Endothelial cell of umbilical vein (primary cell): Measurements from ENCODE around the gene EML1. TPM values are rescaled to one million over a fixed set of nuclear protein-coding genes. Genes with fewer than 3 reads are reported as not detected.

ENCODE experiments used
- BruUV-seq: library from RNA; stranded (reverse); fragments of 400-500 nt; replicated peaks from 2 replicates; lab custom pipeline; 2021; lab: Mats Ljungman, UMichigan
- CTCF ChIA-PET: fragments of 300-600, 350-600 bp; sonication (Branson Sonifier 250); formaldehyde crosslinking; loops from one replicate; lab custom pipeline; 2021; ENCODE audit warnings: antibody characterized with exemption, inconsistent platforms; lab: Charles Lee
- POLR2A ChIA-PET: fragments of 300-600, 350-600 bp; sonication (Branson Sonifier 250); formaldehyde crosslinking; loops from one replicate; lab custom pipeline; 2021; ENCODE audit warnings: antibody characterized with exemption, inconsistent platforms; lab: Charles Lee
- DNase-seq: peaks from one replicate; pipeline ENCODE4 v3.0.0-alpha.2; 2011; ENCODE audit warnings: low read depth, low spot score
- FAIRE-seq: peaks from 2 replicates; lab custom pipeline; 2011; peaks lifted over from hg19 to GRCh38; lab: Jason Lieb, UNC
- H2AFZ ChIP-seq: 2 replicates; pipeline ENCODE4 v1.6.0; 2012; ENCODE audit warnings: low read depth, low read length, control low read depth, inconsistent platforms
- H3K27ac ChIP-seq: 2 replicates; pipeline ENCODE4 v1.5.1; 2011; ENCODE audit warnings: low read depth, mild to moderate bottlenecking, control low read depth, low read length, moderate library complexity; ENCODE audit not compliant: insufficient read depth
- H3K27me3 ChIP-seq, 2 experiments: 2 replicates each; pipeline versions ENCODE4 v1.6.0 to v1.6.1; 2011; ENCODE audit warnings: low read length in 2 of 2, mixed read lengths in 1 of 2; ENCODE audit not compliant: control insufficient read depth in 2 of 2, insufficient read depth in 2 of 2
- H3K36me3 ChIP-seq, 2 experiments: 2 replicates in 1 of 2; 3 replicates in 1 of 2; pipeline ENCODE4 v1.5.1; 2011; ENCODE audit warnings: low read length in 2 of 2, mild to moderate bottlenecking in 1 of 2, moderate library complexity in 1 of 2; ENCODE audit not compliant: control insufficient read depth in 2 of 2, insufficient read depth in 2 of 2; ENCODE audit errors: extremely low read depth in 1 of 2
- H3K4me1 ChIP-seq: 3 replicates; pipeline ENCODE4 v1.5.1; 2011; ENCODE audit warnings: mild to moderate bottlenecking, low read length; ENCODE audit not compliant: control insufficient read depth, insufficient read depth; ENCODE audit errors: extremely low read depth
- H3K4me2 ChIP-seq: 2 replicates; pipeline ENCODE4 v1.6.1; 2011; ENCODE audit warnings: low read length, control low read depth, mixed read lengths; ENCODE audit not compliant: insufficient read depth
- H3K4me3 ChIP-seq, 3 experiments: fragments of 200-600 bp in 1 of 3; sonication (generic), shearing (Covaris generic) in 1 of 3; replicated peaks in 1 of 3; 2 replicates each; pipeline ENCODE4 v1.5.1; 2011 to 2016; ENCODE audit warnings: control low read depth in 3 of 3, low read length in 3 of 3, mild to moderate bottlenecking in 2 of 3, inconsistent platforms in 1 of 3, low read depth in 1 of 3, moderate library complexity in 1 of 3; ENCODE audit not compliant: insufficient read depth in 1 of 3
- H3K79me2 ChIP-seq: 2 replicates; pipeline ENCODE4 v1.6.0; 2012; ENCODE audit warnings: low read length, inconsistent platforms; ENCODE audit not compliant: control insufficient read depth, insufficient read depth
- H3K9ac ChIP-seq: replicated peaks from 2 replicates; pipeline ENCODE3; 2011; ENCODE audit warnings: low read length, control low read depth; ENCODE audit not compliant: insufficient read depth; ENCODE audit errors: extremely low read depth
- H3K9me1 ChIP-seq: replicated peaks from 3 replicates; pipeline ENCODE4 v1.6.0; 2011; ENCODE audit warnings: mild to moderate bottlenecking, low read length; ENCODE audit not compliant: control insufficient read depth, insufficient read depth; ENCODE audit errors: extremely low read depth
- H3K9me3 ChIP-seq: replicated peaks from 2 replicates; pipeline ENCODE4 v1.5.1; 2012; ENCODE audit warnings: low read length, inconsistent platforms; ENCODE audit not compliant: control insufficient read depth, insufficient read depth
- H4K20me1 ChIP-seq: replicated peaks from 2 replicates; pipeline ENCODE3; 2011; ENCODE audit warnings: mild to moderate bottlenecking, low read length; ENCODE audit not compliant: control insufficient read depth, insufficient read depth; ENCODE audit errors: extremely low read depth
- EZH2 ChIP-seq: IDR thresholded peaks from 2 replicates; pipeline ENCODE4 v1.6.1; 2012; ENCODE audit warnings: borderline replicate concordance, low read depth, mild to moderate bottlenecking, moderate library complexity, low read length, inconsistent platforms; ENCODE audit not compliant: severe bottlenecking
- GATA2 ChIP-seq: IDR thresholded peaks from 2 replicates; pipeline ENCODE4 v1.7.0; 2011; ENCODE audit warnings: low read depth, mild to moderate bottlenecking, moderate library complexity, mixed read lengths, low read length; ENCODE audit not compliant: insufficient read length, insufficient read depth
- JUN ChIP-seq: IDR thresholded peaks from 2 replicates; pipeline ENCODE4 v1.6.1; 2011; ENCODE audit warnings: borderline replicate concordance, low read depth; ENCODE audit not compliant: insufficient read length, insufficient read depth
- MYC ChIP-seq: IDR thresholded peaks from one replicate; pipeline ENCODE4 v1.6.1; 2011; ENCODE audit warnings: mild to moderate bottlenecking, low read depth, low read length
- POLR2A ChIP-seq: IDR thresholded peaks from 2 replicates; pipeline ENCODE4 v1.6.1; 2012; ENCODE audit warnings: low read depth, mild to moderate bottlenecking, control low read depth, low read length
- POLR2AphosphoS5 ChIP-seq: IDR thresholded peaks from 2 replicates; pipeline ENCODE4 v1.6.1; 2012; ENCODE audit warnings: low read depth, mild to moderate bottlenecking, control low read depth, low read length, moderate library complexity; ENCODE audit not compliant: insufficient read depth
- dilution Hi-C: fragments of 300-500 bp; cut with MboI; formaldehyde crosslinking; loops from one replicate; pipeline ENCODE4 v1.15.0; 2019; ENCODE audit warnings: low sequenced_read_pairs; ENCODE audit not compliant: extremely low pct_ligation_motif_present
- intact Hi-C: fragments of 100-400 bp; cut with micrococcal nuclease; formaldehyde crosslinking; loops from one replicate; pipeline ENCODE4 v1.10.0; 2022
- polyA plus RNA-seq, 4 experiments: library from polyadenylated mRNA; depleted of rRNA in 3 of 4; stranded (reverse) in 3 of 4; unstranded in 1 of 4; fragments of >200 nt; gene quantifications; 2 replicates each; pipeline versions ENCODE4 v1.2.1 to v1.2.3, GENCODE V29; 2011 to 2012; ENCODE audit warnings: missing spikeins in 1 of 4
- total RNA-seq: library from RNA; stranded (reverse); gene quantifications from 2 replicates; pipeline ENCODE4 v1.2.3, GENCODE V29; 2021
- TF ChIP-seq, protein P1 (sequence below), 2 donors: IDR thresholded peaks; 1 replicate in 1 of 2; 2 replicates in 1 of 2; pipeline ENCODE4 v1.5.1; 2011; ENCODE audit warnings: low read length in 2 of 2, mild to moderate bottlenecking in 2 of 2, moderate library complexity in 2 of 2, control low read depth in 1 of 2, inconsistent platforms in 1 of 2, low read depth in 1 of 2; ENCODE audit not compliant: insufficient read depth in 1 of 2; ENCODE audit errors: extremely low read depth in 1 of 2

The EML1 gene
- total and polyA plus RNA-seq, 2 donors (not counting 3 experiments of a cell fraction or from before 2014, with no cell fraction given): 22.9 to 33.0 TPM

GRCh38 chr14:99773521-99774497 is 19.4 kb upstream of the EML1 start:
- intact Hi-C loops: no loop called here
- H2AFZ ChIP-seq: no peak overlapping the region
- H3K4me3 ChIP-seq: no peak overlapping the region
- no peaks in the 10 kb centered on the region for H3K36me3 ChIP-seq
- no peak overlapping the region for H3K27ac ChIP-seq
- no peaks in the 10 kb centered on the region for H3K9me1 ChIP-seq
- H3K9me3 ChIP-seq: no peaks in the 10 kb centered on the region
- no peaks in the 10 kb centered on the region for H3K27me3 ChIP-seq
- H4K20me1 ChIP-seq: no peaks in the 10 kb centered on the region
- FAIRE-seq (no peak), DNase-seq (no peak)
- CTCF ChIA-PET: interaction anchor here (0.6 kb wide), 1 partner anchor 44 kb away, joined by 3 read pairs; no protein-coding TSS in a partner anchor
- H3K79me2 ChIP-seq: no peaks in the 10 kb centered on the region
- dilution Hi-C loops: no loop called here
- no peaks in the 10 kb centered on the region for H3K4me1 ChIP-seq
- no peak overlapping the region for H3K9ac ChIP-seq
- POLR2A ChIA-PET: no interaction called here
- TF ChIP-seq POLR2AphosphoS5 (no peak), GATA2 (no peak), EZH2 (no peak), JUN (no peak), POLR2A (no peak), MYC (no peak)
- TF ChIP-seq, protein P1, sequence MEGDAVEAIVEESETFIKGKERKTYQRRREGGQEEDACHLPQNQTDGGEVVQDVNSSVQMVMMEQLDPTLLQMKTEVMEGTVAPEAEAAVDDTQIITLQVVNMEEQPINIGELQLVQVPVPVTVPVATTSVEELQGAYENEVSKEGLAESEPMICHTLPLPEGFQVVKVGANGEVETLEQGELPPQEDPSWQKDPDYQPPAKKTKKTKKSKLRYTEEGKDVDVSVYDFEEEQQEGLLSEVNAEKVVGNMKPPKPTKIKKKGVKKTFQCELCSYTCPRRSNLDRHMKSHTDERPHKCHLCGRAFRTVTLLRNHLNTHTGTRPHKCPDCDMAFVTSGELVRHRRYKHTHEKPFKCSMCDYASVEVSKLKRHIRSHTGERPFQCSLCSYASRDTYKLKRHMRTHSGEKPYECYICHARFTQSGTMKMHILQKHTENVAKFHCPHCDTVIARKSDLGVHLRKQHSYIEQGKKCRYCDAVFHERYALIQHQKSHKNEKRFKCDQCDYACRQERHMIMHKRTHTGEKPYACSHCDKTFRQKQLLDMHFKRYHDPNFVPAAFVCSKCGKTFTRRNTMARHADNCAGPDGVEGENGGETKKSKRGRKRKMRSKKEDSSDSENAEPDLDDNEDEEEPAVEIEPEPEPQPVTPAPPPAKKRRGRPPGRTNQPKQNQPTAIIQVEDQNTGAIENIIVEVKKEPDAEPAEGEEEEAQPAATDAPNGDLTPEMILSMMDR (IDR thresholded peaks at IDR 0.05; ENCODE audit: extremely low read depth in 1 of 2, insufficient read depth in 1 of 2, low read depth in 1 of 2, low read length in 2 of 2): no peak
- no TSS peak for BruUV-seq
- no peak overlapping the region for H3K4me2 ChIP-seq
